Left ventricle myocardium inferior (tissue), 1 donor: ENCODE data around the gene SPOCK3. TPM values are rescaled to one million over a fixed set of nuclear protein-coding genes. Genes with fewer than 3 reads are reported as not detected.

ENCODE experiments used
- DNase-seq: peaks from one replicate; pipeline ENCODE4 v3.0.0-alpha.2; 2020
- H3K27ac ChIP-seq: fragments of 200-600 bp; replicated peaks from 2 replicates; pipeline ENCODE4 v1.8.0; 2021
- H3K27me3 ChIP-seq: fragments of 200-600 bp; 2 replicates; pipeline ENCODE4 v1.8.0; 2021; ENCODE audit warnings: low read depth
- H3K36me3 ChIP-seq: fragments of 200-600 bp; 2 replicates; pipeline ENCODE4 v1.8.0; 2021
- H3K4me1 ChIP-seq: fragments of 200-600 bp; 2 replicates; pipeline ENCODE4 v1.8.0; 2021
- H3K4me3 ChIP-seq: fragments of 200-600 bp; 2 replicates; pipeline ENCODE4 v1.8.0; 2021; ENCODE audit warnings: mild to moderate bottlenecking, moderate library complexity
- H3K9me3 ChIP-seq: fragments of 200-600 bp; replicated peaks from 2 replicates; pipeline ENCODE4 v1.8.0; 2021
- intact Hi-C: fragments of 100-400 bp; cut with micrococcal nuclease; formaldehyde crosslinking; loops from one replicate; pipeline ENCODE4 v1.11.0; 2022
- total RNA-seq: library from RNA; stranded (reverse); fragmentation: NEBNext Ultra II Directional; extraction: Animal tissue kit (Norgen Biotek cat#: 25700); gene quantifications from one replicate; pipeline ENCODE4 v1.2.1, GENCODE V29; 2021
- TF ChIP-seq, protein P1 (sequence below): fragments of 200-600 bp; IDR thresholded peaks from 2 replicates; pipeline ENCODE4 v1.8.0; 2021; ENCODE audit warnings: antibody characterized with exemption, mild to moderate bottlenecking, borderline replicate concordance
- donor health status: DM: no; HTN: yes; CAD: no; lungs with severe emphysema.

Gene SPOCK3
- total RNA-seq, 1 donor from 2014 or later, result 0.22 TPM

DNA sequence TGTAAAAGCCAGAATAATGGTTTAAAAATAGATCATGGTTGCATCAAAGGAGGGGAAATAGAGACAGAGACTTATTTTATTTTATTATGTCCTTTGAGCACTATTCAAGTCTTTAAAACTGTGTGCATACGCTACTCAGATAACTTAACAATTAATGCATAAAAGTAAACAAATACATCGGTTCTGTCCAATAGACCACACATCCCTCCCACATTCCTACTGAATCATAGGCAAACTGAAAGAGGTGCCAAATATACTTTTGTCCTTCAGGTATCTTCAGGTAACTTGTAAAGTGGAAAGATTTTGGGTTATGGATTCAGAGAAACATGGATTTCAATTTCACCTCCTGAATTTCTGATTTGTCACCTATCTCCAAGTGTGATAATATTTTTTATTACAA lies 91.3 kb downstream of the SPOCK3 start:
- Histone ChIP-seq H3K27me3 (no peaks in the 10 kb centered on the region), H3K4me1 (no peaks in the 10 kb centered on the region), H3K9me3 (peaks cover 9% of the 10 kb centered on the region), H3K36me3 (no peaks in the 10 kb centered on the region), H3K27ac (no peak overlapping the region), H3K4me3 (no peak overlapping the region)
- intact Hi-C loops, result no loop called here
- TF ChIP-seq, protein P1, sequence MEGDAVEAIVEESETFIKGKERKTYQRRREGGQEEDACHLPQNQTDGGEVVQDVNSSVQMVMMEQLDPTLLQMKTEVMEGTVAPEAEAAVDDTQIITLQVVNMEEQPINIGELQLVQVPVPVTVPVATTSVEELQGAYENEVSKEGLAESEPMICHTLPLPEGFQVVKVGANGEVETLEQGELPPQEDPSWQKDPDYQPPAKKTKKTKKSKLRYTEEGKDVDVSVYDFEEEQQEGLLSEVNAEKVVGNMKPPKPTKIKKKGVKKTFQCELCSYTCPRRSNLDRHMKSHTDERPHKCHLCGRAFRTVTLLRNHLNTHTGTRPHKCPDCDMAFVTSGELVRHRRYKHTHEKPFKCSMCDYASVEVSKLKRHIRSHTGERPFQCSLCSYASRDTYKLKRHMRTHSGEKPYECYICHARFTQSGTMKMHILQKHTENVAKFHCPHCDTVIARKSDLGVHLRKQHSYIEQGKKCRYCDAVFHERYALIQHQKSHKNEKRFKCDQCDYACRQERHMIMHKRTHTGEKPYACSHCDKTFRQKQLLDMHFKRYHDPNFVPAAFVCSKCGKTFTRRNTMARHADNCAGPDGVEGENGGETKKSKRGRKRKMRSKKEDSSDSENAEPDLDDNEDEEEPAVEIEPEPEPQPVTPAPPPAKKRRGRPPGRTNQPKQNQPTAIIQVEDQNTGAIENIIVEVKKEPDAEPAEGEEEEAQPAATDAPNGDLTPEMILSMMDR, result no peak
- no peak for DNase-seq

DNA sequence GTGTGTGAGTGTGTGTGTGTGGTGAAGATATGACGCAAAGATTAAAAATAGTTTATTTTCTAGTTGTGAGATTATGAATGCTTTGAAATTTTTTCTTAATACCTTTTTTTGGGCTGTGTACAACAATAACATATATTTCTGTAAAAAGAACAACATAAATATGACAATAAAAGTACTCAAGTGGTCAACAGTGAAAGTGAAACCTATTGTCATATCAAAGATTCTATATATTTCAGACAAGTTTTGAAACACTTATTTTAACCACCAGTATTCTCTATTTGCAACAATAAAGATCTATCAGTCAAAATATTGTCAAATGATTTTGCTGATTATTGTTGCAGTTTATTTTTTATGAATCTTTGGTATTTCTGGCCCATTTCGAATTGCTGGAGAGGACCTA lies 98.0 kb downstream of the SPOCK3 start:
- TF ChIP-seq, protein P1, result no peak
- no peak overlapping the region for H3K27ac ChIP-seq
- no peaks in the 10 kb centered on the region for H3K36me3 ChIP-seq
- H3K4me3 ChIP-seq, result no peak overlapping the region
- H3K4me1 ChIP-seq, result no peaks in the 10 kb centered on the region
- no peaks in the 10 kb centered on the region for H3K9me3 ChIP-seq
- DNase-seq, result no peak
- no peaks in the 10 kb centered on the region for H3K27me3 ChIP-seq
- intact Hi-C loops, result no loop called here

DNA sequence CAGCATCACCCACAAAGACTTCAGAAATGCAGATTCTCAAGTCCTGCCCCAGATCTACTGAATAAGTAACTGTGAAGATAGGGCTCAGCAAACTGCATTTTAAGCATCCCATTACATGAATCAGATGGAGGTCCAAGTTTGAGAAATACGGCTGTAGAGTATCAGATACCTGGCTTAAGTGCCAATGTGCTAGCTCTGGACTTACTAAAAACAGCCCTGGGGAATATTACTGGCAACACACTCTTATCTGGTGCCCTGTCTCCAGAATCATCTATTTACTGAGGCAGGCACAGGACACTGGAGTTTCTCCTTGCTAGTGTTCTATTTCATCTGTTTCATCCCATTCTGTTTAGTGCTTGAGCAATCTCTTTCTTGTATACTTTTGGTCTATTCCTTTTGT lies 105.1 kb downstream of the SPOCK3 start:
- no peak for DNase-seq
- peaks cover 6% of the 10 kb centered on the region for H3K4me1 ChIP-seq
- intact Hi-C loops, result no loop called here
- no peak overlapping the region for H3K27ac ChIP-seq
- H3K4me3 ChIP-seq, result no peak overlapping the region
- TF ChIP-seq, protein P1, result no peak
- no peaks in the 10 kb centered on the region for H3K36me3 ChIP-seq
- no peaks in the 10 kb centered on the region for H3K9me3 ChIP-seq
- no peaks in the 10 kb centered on the region for H3K27me3 ChIP-seq

DNA sequence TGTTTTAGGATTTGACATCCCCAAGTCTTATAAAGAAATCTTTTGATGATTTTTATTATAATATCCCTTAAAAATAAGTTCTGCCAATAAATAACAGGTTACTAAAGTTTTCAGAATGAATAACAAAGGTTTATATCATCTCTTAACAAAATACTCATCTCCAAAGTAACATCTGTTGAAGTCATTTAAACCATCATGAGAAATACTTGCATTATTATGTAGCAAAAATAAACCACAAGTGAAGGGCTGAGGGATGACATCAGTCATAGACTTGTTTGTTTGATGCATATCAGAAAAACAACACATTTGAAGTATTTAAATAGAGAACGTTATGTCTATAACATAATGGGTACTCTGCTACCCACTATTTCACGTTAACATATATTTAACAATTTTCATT lies 114.9 kb downstream of the SPOCK3 start:
- intact Hi-C loops, result no loop called here
- no peak overlapping the region for H3K27ac ChIP-seq
- H3K4me1 ChIP-seq, result peaks cover 4% of the 10 kb centered on the region
- H3K27me3 ChIP-seq, result no peaks in the 10 kb centered on the region
- DNase-seq, result no peak
- no peaks in the 10 kb centered on the region for H3K9me3 ChIP-seq
- TF ChIP-seq, protein P1, result no peak
- no peak overlapping the region for H3K4me3 ChIP-seq
- H3K36me3 ChIP-seq, result no peaks in the 10 kb centered on the region

DNA sequence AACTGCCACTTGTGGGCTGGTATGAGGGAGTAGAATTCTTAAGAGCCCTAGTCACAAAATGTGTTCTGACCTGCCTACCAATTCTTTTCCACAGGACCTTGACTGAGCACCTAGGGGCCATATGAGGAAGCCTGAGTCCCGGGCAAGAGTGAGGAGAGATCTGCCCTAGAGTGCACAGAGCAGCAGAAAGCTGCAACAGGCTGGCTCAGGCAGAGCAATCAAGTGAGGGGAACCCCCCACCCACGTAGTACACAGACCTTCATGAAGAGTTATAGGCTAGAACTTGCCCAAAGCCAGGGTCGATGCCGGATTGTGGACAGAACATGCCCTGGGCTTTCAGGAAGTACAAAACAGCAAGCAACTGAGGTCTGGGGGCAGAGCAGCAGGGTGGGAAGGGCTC lies 117.0 kb downstream of the SPOCK3 start:
- Histone ChIP-seq H3K4me3 (no peak overlapping the region), H3K27ac (no peak overlapping the region), H3K9me3 (no peaks in the 10 kb centered on the region), H3K27me3 (no peaks in the 10 kb centered on the region), H3K36me3 (no peaks in the 10 kb centered on the region), H3K4me1 (peaks cover 11% of the 10 kb centered on the region)
- DNase-seq, result no peak
- TF ChIP-seq, protein P1, result no peak
- intact Hi-C loops, result no loop called here
